CD4-positive, alpha-beta memory T cell (primary cell): Measurements from ENCODE around the gene CFAP61. TPM values are rescaled to one million over a fixed set of nuclear protein-coding genes. Genes with fewer than 3 reads are reported as not detected.

ENCODE experiments used
- CTCF ChIA-PET: fragments of 350-600 bp; sonication (Branson Sonifier 250); formaldehyde crosslinking; loops from one replicate; lab custom pipeline; 2021; ENCODE audit warnings: inconsistent platforms; ENCODE audit not compliant: partially characterized antibody; lab: Charles Lee
- POLR2A ChIA-PET: fragments of 350-600 bp; sonication (Branson Sonifier 250); formaldehyde crosslinking; loops from one replicate; lab custom pipeline; 2021; ENCODE audit not compliant: partially characterized antibody; lab: Charles Lee
- DNase-seq, 5 donors: peaks; one replicate each; pipeline versions ENCODE4 v3.0.0 to v3.0.0-alpha.2; 2020 to 2022; ENCODE audit warnings: mixed read lengths in 1 of 5
- H3K27ac ChIP-seq: one replicate; pipeline ENCODE4 v1.7.0; 2013; ENCODE audit warnings: low read depth, low read length
- H3K27me3 ChIP-seq: 2 replicates; pipeline ENCODE4 v1.7.0; 2013; ENCODE audit warnings: mild to moderate bottlenecking, low read length, moderate library complexity; ENCODE audit not compliant: insufficient read depth
- H3K36me3 ChIP-seq: 2 replicates; pipeline ENCODE4 v1.7.0; 2013; ENCODE audit warnings: mild to moderate bottlenecking, low read length, moderate library complexity; ENCODE audit not compliant: insufficient read depth
- H3K4me1 ChIP-seq: 2 replicates; pipeline ENCODE4 v1.7.0; 2013; ENCODE audit warnings: mild to moderate bottlenecking, low read length, moderate library complexity; ENCODE audit not compliant: insufficient read depth
- H3K4me3 ChIP-seq, 2 donors: one replicate each; pipeline ENCODE4 v1.7.0; 2013; ENCODE audit warnings: low read length in 2 of 2, mild to moderate bottlenecking in 1 of 2
- H3K9me3 ChIP-seq, 2 donors: one replicate each; pipeline ENCODE4 v1.7.0; 2013; ENCODE audit warnings: low read length in 2 of 2, control low read depth in 1 of 2; ENCODE audit not compliant: control insufficient read depth in 1 of 2
- H3K27ac Mint-ChIP-seq, 7 donors: one replicate each; pipeline ENCODE4 v1.8.0; 2020 to 2021; ENCODE audit warnings: mixed read lengths in 7 of 7, mild to moderate bottlenecking in 6 of 7, inconsistent platforms in 3 of 7, moderate library complexity in 3 of 7
- H3K27me3 Mint-ChIP-seq, 2 donors: one replicate each; pipeline ENCODE4 v1.8.0; 2020 to 2021; ENCODE audit warnings: mixed read lengths in 2 of 2
- H3K36me3 Mint-ChIP-seq, 2 donors: one replicate each; pipeline ENCODE4 v1.8.0; 2020 to 2021; ENCODE audit warnings: mixed read lengths in 2 of 2, inconsistent platforms in 1 of 2, mild to moderate bottlenecking in 1 of 2
- H3K4me1 Mint-ChIP-seq, 4 donors: one replicate each; pipeline ENCODE4 v1.8.0; 2020 to 2021; ENCODE audit warnings: mixed read lengths in 4 of 4, mild to moderate bottlenecking in 1 of 4
- H3K4me3 Mint-ChIP-seq, 8 donors: one replicate each; pipeline ENCODE4 v1.8.0; 2020 to 2021; ENCODE audit warnings: mixed read lengths in 8 of 8, mild to moderate bottlenecking in 7 of 8, moderate library complexity in 6 of 8, inconsistent platforms in 3 of 8
- H3K9me3 Mint-ChIP-seq, 8 donors: one replicate each; pipeline ENCODE4 v1.8.0; 2020 to 2021; ENCODE audit warnings: mixed read lengths in 8 of 8, mild to moderate bottlenecking in 5 of 8, inconsistent platforms in 3 of 8, moderate library complexity in 1 of 8
- intact Hi-C: fragments of 100-400 bp; cut with micrococcal nuclease; formaldehyde crosslinking; loops from one replicate; pipeline ENCODE4 v1.15.1; 2023
- polyA plus RNA-seq, 2 donors: library from polyadenylated mRNA; unstranded; fragments of 300-500 nt; fragmentation: Illumina TruSeq; gene quantifications; one replicate each; pipeline ENCODE4 v1.2.3, GENCODE V29; 2021
- total RNA-seq, 2 experiments: library from RNA; stranded (reverse); gene quantifications; one replicate each; pipeline ENCODE4 v1.2.3, GENCODE V29; 2021

Gene CFAP61
- total and polyA plus RNA-seq, 4 experiments from 2014 or later: not detected

- Histone ChIP-seq H3K36me3 (no peaks in the 10 kb centered on the region), H3K27me3 (no peaks in the 10 kb centered on the region), H3K4me1 (no peaks in the 10 kb centered on the region), H3K27ac (no peak overlapping the region), H3K9me3 (no peaks in the 10 kb centered on the region), H3K4me3 (no peak overlapping the region)
- Mint-ChIP-seq H3K36me3 (no peaks in the 10 kb centered on the region), H3K4me1 (peaks cover 5 to 29% (median 9%) of the 10 kb centered on the region in 4 donors), H3K4me3 (peak overlapping the region in 3 of 8 donors; percentile 50 to 57 (median 55)), H3K27ac (no peak overlapping the region), H3K27me3 (peaks cover 42 to 44% of the 10 kb centered on the region in 2 donors), H3K9me3 (peaks cover 0 to 2% (median 0%) of the 10 kb centered on the region in 8 donors)
- DNase-seq: no peak
- ChIA-PET POLR2A (no interaction called here), CTCF (no interaction called here)
- intact Hi-C loops: no loop called here
These were observed 314.2 kb downstream of the CFAP61 start for GRCh38 chr20:20366551-20366875.

GRCh38 chr20:20366876-20367574 is 314.7 kb downstream of the CFAP61 start:
- Mint-ChIP-seq H3K4me3 (peak overlapping the region in 1 of 8 donors; percentile 13), H3K4me1 (peaks cover 5 to 29% (median 9%) of the 10 kb centered on the region in 4 donors), H3K27ac (no peak overlapping the region), H3K9me3 (peaks cover 0 to 2% (median 0%) of the 10 kb centered on the region in 8 donors), H3K36me3 (no peaks in the 10 kb centered on the region), H3K27me3 (peaks cover 41 to 46% of the 10 kb centered on the region in 2 donors)
- Histone ChIP-seq H3K27ac (no peak overlapping the region), H3K27me3 (no peaks in the 10 kb centered on the region), H3K4me1 (no peaks in the 10 kb centered on the region), H3K9me3 (no peaks in the 10 kb centered on the region), H3K4me3 (no peak overlapping the region), H3K36me3 (no peaks in the 10 kb centered on the region)
- CTCF ChIA-PET: no interaction called here
- no peak for DNase-seq
- POLR2A ChIA-PET: no interaction called here
- intact Hi-C loops: no loop called here

- no peak within 1 kb of the TSS for H3K4me3 ChIP-seq
- Mint-ChIP-seq H3K27me3 (peaks cover 42% of the 10 kb centered on the region in 2 donors), H3K27ac (no peak within 1 kb of the TSS), H3K4me1 (peaks cover 4 to 29% (median 8%) of the 10 kb centered on the region in 4 donors), H3K4me3 (peak within 1 kb of the TSS in 1 of 8 donors; percentile 63), H3K36me3 (no peaks in the 10 kb centered on the region), H3K9me3 (peaks cover 0 to 2% (median 0%) of the 10 kb centered on the region in 8 donors)
- H3K36me3 ChIP-seq: no peaks in the 10 kb centered on the region
- no peaks in the 10 kb centered on the region for H3K27me3 ChIP-seq
- intact Hi-C loops: no loop called here
- CTCF ChIA-PET: no interaction called here
- H3K4me1 ChIP-seq: no peaks in the 10 kb centered on the region
- H3K27ac ChIP-seq: no peak within 1 kb of the TSS
- DNase-seq: no peak
- no peaks in the 10 kb centered on the region for H3K9me3 ChIP-seq
- POLR2A ChIA-PET: no interaction called here
These were observed 315.5 kb downstream of the CFAP61 start, which contains the start of gene INSM1 for GRCh38 chr20:20367575-20368417. Gene INSM1, plus strand, starts transcription at chr20:20368104. Its CDS starts 164 bp downstream, at chr20:20368268.

GRCh38 chr20:20368418-20369249 is 316.3 kb downstream of the CFAP61 start:
- no peak overlapping the region for H3K4me3 Mint-ChIP-seq
- Histone ChIP-seq H3K27ac (no peak overlapping the region), H3K36me3 (no peaks in the 10 kb centered on the region), H3K9me3 (no peaks in the 10 kb centered on the region), H3K4me3 (no peak overlapping the region), H3K4me1 (no peaks in the 10 kb centered on the region), H3K27me3 (no peaks in the 10 kb centered on the region)
- peaks cover 0 to 2% (median 0%) of the 10 kb centered on the region in 8 donors for H3K9me3 Mint-ChIP-seq
- peaks cover 4 to 29% (median 8%) of the 10 kb centered on the region in 4 donors for H3K4me1 Mint-ChIP-seq
- peaks cover 37 to 39% of the 10 kb centered on the region in 2 donors for H3K27me3 Mint-ChIP-seq
- no peak for DNase-seq
- ChIA-PET CTCF (no interaction called here), POLR2A (no interaction called here)
- no peak overlapping the region for H3K27ac Mint-ChIP-seq
- intact Hi-C loops: no loop called here
- no peaks in the 10 kb centered on the region for H3K36me3 Mint-ChIP-seq

GRCh38 chr20:20369250-20370093 is 317.1 kb downstream of the CFAP61 start:
- CTCF ChIA-PET: no interaction called here
- no peaks in the 10 kb centered on the region for H3K36me3 ChIP-seq
- POLR2A ChIA-PET: no interaction called here

GRCh38 chr20:20370094-20370575 is 317.8 kb downstream of the CFAP61 start:
- POLR2A ChIA-PET: no interaction called here
- Histone ChIP-seq H3K9me3 (no peaks in the 10 kb centered on the region), H3K4me3 (no peak overlapping the region), H3K4me1 (no peaks in the 10 kb centered on the region), H3K27ac (no peak overlapping the region), H3K36me3 (no peaks in the 10 kb centered on the region), H3K27me3 (no peaks in the 10 kb centered on the region)
- CTCF ChIA-PET: no interaction called here
- DNase-seq: no peak
- intact Hi-C loops: no loop called here
- Mint-ChIP-seq H3K27me3 (peaks cover 38 to 46% of the 10 kb centered on the region in 2 donors), H3K36me3 (no peaks in the 10 kb centered on the region), H3K4me3 (peak overlapping the region in 7 of 8 donors; percentile 49 to 78 (median 70)), H3K9me3 (peaks cover 0 to 2% (median 0%) of the 10 kb centered on the region in 8 donors), H3K4me1 (peaks cover 4 to 19% (median 8%) of the 10 kb centered on the region in 4 donors), H3K27ac (no peak overlapping the region)

More at GRCh38 chr20:20369250-20370093, 317.1 kb downstream of the CFAP61 start:
- H3K9me3 Mint-ChIP-seq: peaks cover 0 to 2% (median 0%) of the 10 kb centered on the region in 8 donors
- no peaks in the 10 kb centered on the region for H3K36me3 Mint-ChIP-seq
- no peaks in the 10 kb centered on the region for H3K9me3 ChIP-seq
- peaks cover 40 to 44% of the 10 kb centered on the region in 2 donors for H3K27me3 Mint-ChIP-seq
- intact Hi-C loops: no loop called here
- no peaks in the 10 kb centered on the region for H3K27me3 ChIP-seq
- H3K27ac ChIP-seq: no peak overlapping the region
- peak overlapping the region in 7 of 8 donors; percentile 49 to 78 (median 70) for H3K4me3 Mint-ChIP-seq
- no peak overlapping the region for H3K27ac Mint-ChIP-seq
- no peak overlapping the region for H3K4me3 ChIP-seq
- no peaks in the 10 kb centered on the region for H3K4me1 ChIP-seq
- no peak for DNase-seq
- H3K4me1 Mint-ChIP-seq: peaks cover 4 to 23% (median 8%) of the 10 kb centered on the region in 4 donors
